Gastroesophageal sphincter (tissue), 3 donors: ENCODE data around the gene B9D2.

Experiments
- CTCF ChIP-seq, 4 experiments: fragments of 200-600 bp in 2 of 4; fragments of 450-650 bp in 2 of 4; sonication (generic) in 1 of 4; IDR thresholded peaks; one replicate each; pipeline ENCODE4 v1.5.1; 2017 to 2019; ENCODE audit warnings: antibody characterized with exemption in 4 of 4, mild to moderate bottlenecking in 2 of 4, moderate library complexity in 2 of 4
- POLR2A ChIP-seq, 2 donors: fragments of 450-650 bp; IDR thresholded peaks; one replicate each; pipeline ENCODE4 v1.6.1; 2017; ENCODE audit warnings: antibody characterized with exemption in 2 of 2, mild to moderate bottlenecking in 2 of 2, moderate library complexity in 1 of 2

GRCh38 chr19:41308450-41309179, 55.3 kb downstream of the B9D2 start:
- TF ChIP-seq CTCF (IDR thresholded peaks at IDR 0.05) (peak; percentile 95 to 99 (median 97)), POLR2A (IDR thresholded peaks at IDR 0.05) (no peak)
